NCI-H2227 treated with DMSO at 0.1 percent for 48 hours (cell line): ENCODE results near the gene DOK3.
"Not testable (repeated sequence)": the region's sequence is repeated elsewhere in the genome, so short reads cannot be mapped to it uniquely, and the experiment has no call there.

Source experiments
- DNase-seq: peaks from one replicate; lab custom pipeline; 2025; lab: John Stamatoyannopoulos, UW

The DOK3 gene

GRCh38 chr5:177534433-177534832, 24.8 kb upstream of the DOK3 start:
- DNase-seq, result not testable (repeated sequence)

- DNase-seq, result no peak
These were observed 21.7 kb upstream of the DOK3 start for GRCh38 chr5:177531209-177531940.

GRCh38 chr5:177530638-177531037, 21.0 kb upstream of the DOK3 start:
- no peak for DNase-seq

- peak; percentile 41 for DNase-seq
These were observed 19.9 kb upstream of the DOK3 start for GRCh38 chr5:177529247-177530203.

GRCh38 chr5:177528631-177529030, 19.0 kb upstream of the DOK3 start:
- DNase-seq, result no peak

GRCh38 chr5:177527595-177527994, 18.0 kb upstream of the DOK3 start:
- DNase-seq, result no peak

- no peak for DNase-seq
These were observed 17.2 kb upstream of the DOK3 start for GRCh38 chr5:177526791-177527190.

GRCh38 chr5:177526191-177526590, 16.6 kb upstream of the DOK3 start:
- DNase-seq, result no peak

- DNase-seq, result no peak
These were observed 15.5 kb upstream of the DOK3 start for GRCh38 chr5:177524941-177525655.

GRCh38 chr5:177524539-177524900, 14.9 kb upstream of the DOK3 start:
- no peak for DNase-seq

GRCh38 chr5:177523711-177524538, 14.3 kb upstream of the DOK3 start:
- no peak for DNase-seq

GRCh38 chr5:177520916-177521513, 11.4 kb upstream of the DOK3 start:
- DNase-seq, result no peak

- no peak for DNase-seq
These were observed 10.6 kb upstream of the DOK3 start for GRCh38 chr5:177520271-177520670.

GRCh38 chr5:177519463-177520235, 10.0 kb upstream of the DOK3 start:
- DNase-seq, result no peak

GRCh38 chr5:177516601-177517568, 7.3 kb upstream of the DOK3 start, which contains the start of gene DDX41:
TSS of gene DDX41 (minus strand) at chr5:177516961. CDS start at chr5:177516945, 16 bp downstream.
- peak; percentile 95 for DNase-seq

GRCh38 chr5:177515580-177515979, 6.0 kb upstream of the DOK3 start:
- no peak for DNase-seq

GRCh38 chr5:177514541-177514940, 4.9 kb upstream of the DOK3 start:
- DNase-seq, result no peak

- DNase-seq, result no peak
These were observed 3.9 kb upstream of the DOK3 start for GRCh38 chr5:177513500-177513899.

- DNase-seq, result no peak
These were observed 3.2 kb upstream of the DOK3 start for GRCh38 chr5:177512736-177513380.
